Activated naive CD4-positive, alpha-beta T cell treated with anti-CD3 and anti-CD28 coated beads for 36 hours (primary cell): ENCODE results near the gene ZNF175. TPM values are rescaled to one million over a fixed set of nuclear protein-coding genes. Genes with fewer than 3 reads are reported as not detected.

Experiments used
- CTCF ChIA-PET: fragments of 350-600 bp; sonication (Branson Sonifier 250); formaldehyde crosslinking; loops from one replicate; lab custom pipeline; 2021; ENCODE audit warnings: antibody characterized with exemption; lab: Charles Lee
- DNase-seq: peaks from one replicate; pipeline ENCODE4 v3.0.0-alpha.2; 2020
- H3K27ac Mint-ChIP-seq: one replicate; pipeline ENCODE4 v1.8.0; 2021; ENCODE audit warnings: mild to moderate bottlenecking, mixed read lengths
- H3K27me3 Mint-ChIP-seq: one replicate; pipeline ENCODE4 v1.8.0; 2021; ENCODE audit warnings: low read depth, mixed read lengths
- H3K36me3 Mint-ChIP-seq: one replicate; pipeline ENCODE4 v1.8.0; 2021; ENCODE audit warnings: low read depth, mixed read lengths
- H3K4me1 Mint-ChIP-seq: one replicate; pipeline ENCODE4 v1.8.0; 2021; ENCODE audit warnings: low read depth, mixed read lengths
- H3K4me3 Mint-ChIP-seq: one replicate; pipeline ENCODE4 v1.8.0; 2021; ENCODE audit warnings: mild to moderate bottlenecking, moderate library complexity, mixed read lengths
- H3K9me3 Mint-ChIP-seq: one replicate; pipeline ENCODE4 v1.8.0; 2021; ENCODE audit warnings: mixed read lengths
- intact Hi-C: fragments of 100-400 bp; cut with micrococcal nuclease; formaldehyde crosslinking; loops from one replicate; pipeline ENCODE4 v1.15.1; 2023
- total RNA-seq, 2 experiments: library from RNA; stranded (reverse); gene quantifications; one replicate each; pipeline ENCODE4 v1.2.3, GENCODE V29; 2021

Gene ZNF175
- total RNA-seq, 2 experiments from 2014 or later = 6.5 to 7.9 TPM

- H3K27me3 Mint-ChIP-seq = no peaks in the 10 kb centered on the region
- peaks cover 12% of the 10 kb centered on the region for H3K4me1 Mint-ChIP-seq
- H3K9me3 Mint-ChIP-seq = peaks cover 6% of the 10 kb centered on the region
- intact Hi-C loops = no loop called here
- H3K27ac Mint-ChIP-seq = no peak overlapping the region
- H3K36me3 Mint-ChIP-seq = peaks cover 68% of the 10 kb centered on the region
- H3K4me3 Mint-ChIP-seq = no peak overlapping the region
- DNase-seq = no peak
- CTCF ChIA-PET = no interaction called here
Measured at GRCh38 chr19:51576850-51577249, 5.8 kb downstream of the ZNF175 start.

GRCh38 chr19:51586103-51586728 lies 15.1 kb downstream of the ZNF175 start:
- Mint-ChIP-seq H3K27ac (no peak overlapping the region), H3K36me3 (peaks cover 75% of the 10 kb centered on the region), H3K4me1 (no peaks in the 10 kb centered on the region), H3K9me3 (peaks cover 57% of the 10 kb centered on the region), H3K27me3 (no peaks in the 10 kb centered on the region), H3K4me3 (no peak overlapping the region)
- CTCF ChIA-PET = no interaction called here
- intact Hi-C loops = no loop called here
- DNase-seq = no peak

DNA sequence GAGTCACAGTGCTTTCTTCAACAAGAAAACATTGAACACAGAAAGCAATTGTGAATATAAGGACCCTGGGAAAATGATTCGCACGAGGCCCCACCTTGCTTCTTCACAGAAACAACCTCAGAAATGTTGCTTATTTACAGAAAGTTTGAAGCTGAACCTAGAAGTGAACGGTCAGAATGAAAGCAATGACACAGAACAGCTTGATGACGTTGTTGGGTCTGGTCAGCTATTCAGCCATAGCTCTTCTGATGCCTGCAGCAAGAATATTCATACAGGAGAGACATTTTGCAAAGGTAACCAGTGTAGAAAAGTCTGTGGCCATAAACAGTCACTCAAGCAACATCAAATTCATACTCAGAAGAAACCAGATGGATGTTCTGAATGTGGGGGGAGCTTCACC lies 15.7 kb downstream of the ZNF175 start:
- intact Hi-C loops = no loop called here
- H3K9me3 Mint-ChIP-seq = peaks cover 58% of the 10 kb centered on the region
- H3K27ac Mint-ChIP-seq = no peak overlapping the region
- H3K27me3 Mint-ChIP-seq = no peaks in the 10 kb centered on the region
- no peak overlapping the region for H3K4me3 Mint-ChIP-seq
- no peaks in the 10 kb centered on the region for H3K4me1 Mint-ChIP-seq
- CTCF ChIA-PET = no interaction called here
- DNase-seq = no peak
- peaks cover 69% of the 10 kb centered on the region for H3K36me3 Mint-ChIP-seq

DNA sequence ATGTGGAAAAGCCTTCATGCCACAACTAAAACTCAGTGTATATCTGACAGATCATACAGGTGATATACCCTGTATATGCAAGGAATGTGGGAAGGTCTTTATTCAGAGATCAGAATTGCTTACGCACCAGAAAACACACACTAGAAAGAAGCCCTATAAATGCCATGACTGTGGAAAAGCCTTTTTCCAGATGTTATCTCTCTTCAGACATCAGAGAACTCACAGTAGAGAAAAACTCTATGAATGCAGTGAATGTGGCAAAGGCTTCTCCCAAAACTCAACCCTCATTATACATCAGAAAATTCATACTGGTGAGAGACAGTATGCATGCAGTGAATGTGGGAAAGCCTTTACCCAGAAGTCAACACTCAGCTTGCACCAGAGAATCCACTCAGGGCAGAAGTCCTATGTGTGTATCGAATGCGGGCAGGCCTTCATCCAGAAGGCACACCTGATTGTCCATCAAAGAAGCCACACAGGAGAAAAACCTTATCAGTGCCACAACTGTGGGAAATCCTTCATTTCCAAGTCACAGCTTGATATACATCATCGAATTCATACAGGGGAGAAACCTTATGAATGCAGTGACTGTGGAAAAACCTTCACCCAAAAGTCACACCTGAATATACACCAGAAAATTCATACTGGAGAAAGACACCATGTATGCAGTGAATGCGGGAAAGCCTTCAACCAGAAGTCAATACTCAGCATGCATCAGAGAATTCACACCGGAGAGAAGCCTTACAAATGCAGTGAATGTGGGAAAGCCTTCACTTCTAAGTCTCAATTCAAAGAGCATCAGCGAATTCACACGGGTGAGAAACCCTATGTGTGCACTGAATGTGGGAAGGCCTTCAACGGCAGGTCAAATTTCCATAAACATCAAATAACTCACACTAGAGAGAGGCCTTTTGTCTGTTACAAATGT lies 16.4 kb downstream of the ZNF175 start:
- CTCF ChIA-PET = no interaction called here
- peaks cover 62% of the 10 kb centered on the region for H3K36me3 Mint-ChIP-seq
- no peak overlapping the region for H3K4me3 Mint-ChIP-seq
- H3K9me3 Mint-ChIP-seq = peaks cover 56% of the 10 kb centered on the region
- H3K4me1 Mint-ChIP-seq = no peaks in the 10 kb centered on the region
- H3K27ac Mint-ChIP-seq = no peak overlapping the region
- DNase-seq = no peak
- H3K27me3 Mint-ChIP-seq = no peaks in the 10 kb centered on the region
- intact Hi-C loops = no loop called here

DNA sequence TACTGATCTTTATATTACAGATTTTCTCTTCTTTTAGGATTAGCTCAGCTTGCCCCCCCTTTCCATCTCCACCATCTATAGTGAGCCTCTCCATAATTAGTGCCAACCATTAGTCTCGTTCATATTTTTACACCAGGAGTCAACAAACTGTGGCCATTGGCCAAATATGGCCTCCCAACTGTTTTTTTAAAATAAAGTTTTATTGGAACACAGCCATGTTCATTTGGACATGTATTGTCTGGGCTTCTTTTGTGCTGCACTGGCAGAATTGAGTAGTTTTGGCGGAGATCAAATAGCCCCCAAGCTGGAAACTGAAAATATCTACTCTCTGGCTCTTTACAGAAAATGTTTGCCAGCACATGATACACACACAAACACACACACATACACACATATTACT lies 18.4 kb downstream of the ZNF175 start:
- H3K36me3 Mint-ChIP-seq = peaks cover 44% of the 10 kb centered on the region
- CTCF ChIA-PET = no interaction called here
- intact Hi-C loops = no loop called here
- peaks cover 11% of the 10 kb centered on the region for H3K4me1 Mint-ChIP-seq
- H3K27me3 Mint-ChIP-seq = no peaks in the 10 kb centered on the region
- DNase-seq = no peak
- H3K27ac Mint-ChIP-seq = no peak overlapping the region
- no peak overlapping the region for H3K4me3 Mint-ChIP-seq
- H3K9me3 Mint-ChIP-seq = peaks cover 48% of the 10 kb centered on the region

DNA sequence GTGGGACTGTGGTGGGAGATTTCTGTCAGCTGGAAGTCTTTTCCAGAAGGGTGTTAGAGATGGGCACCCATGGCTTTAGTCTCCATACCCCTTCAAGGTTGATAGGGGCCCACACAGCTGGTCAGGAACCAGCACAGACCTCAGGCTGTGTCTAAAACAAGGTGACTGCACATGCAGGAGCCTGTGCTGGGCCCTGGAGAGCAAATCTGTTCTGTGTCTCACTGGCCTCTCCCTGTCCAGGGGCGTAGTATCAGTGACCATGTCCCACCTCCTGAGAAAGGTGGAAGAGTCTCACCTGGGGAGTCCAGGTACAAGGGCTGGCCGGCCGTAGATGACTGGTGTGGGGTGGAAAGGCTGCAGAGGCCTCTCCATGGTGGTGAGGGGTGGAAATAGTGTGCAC lies 19.4 kb downstream of the ZNF175 start:
- Mint-ChIP-seq H3K36me3 (peaks cover 36% of the 10 kb centered on the region), H3K4me3 (no peak overlapping the region), H3K27me3 (no peaks in the 10 kb centered on the region), H3K4me1 (peaks cover 11% of the 10 kb centered on the region), H3K27ac (no peak overlapping the region), H3K9me3 (peaks cover 42% of the 10 kb centered on the region)
- CTCF ChIA-PET = no interaction called here
- intact Hi-C loops = loop anchor here (5.0 kb wide), 1 partner anchor 483 kb away; the partner anchor contains the start of gene CTU1
- no peak for DNase-seq

- Mint-ChIP-seq H3K9me3 (peaks cover 22% of the 10 kb centered on the region), H3K27me3 (no peaks in the 10 kb centered on the region), H3K36me3 (peaks cover 16% of the 10 kb centered on the region), H3K4me1 (peaks cover 11% of the 10 kb centered on the region), H3K4me3 (no peak overlapping the region), H3K27ac (no peak overlapping the region)
- intact Hi-C loops = loop anchor here (5.0 kb wide), 1 partner anchor 485 kb away; the partner anchor contains the start of gene CTU1
- CTCF ChIA-PET = no interaction called here
- no peak for DNase-seq
Measured at GRCh38 chr19:51592521-51592920, 21.4 kb downstream of the ZNF175 start.

DNA sequence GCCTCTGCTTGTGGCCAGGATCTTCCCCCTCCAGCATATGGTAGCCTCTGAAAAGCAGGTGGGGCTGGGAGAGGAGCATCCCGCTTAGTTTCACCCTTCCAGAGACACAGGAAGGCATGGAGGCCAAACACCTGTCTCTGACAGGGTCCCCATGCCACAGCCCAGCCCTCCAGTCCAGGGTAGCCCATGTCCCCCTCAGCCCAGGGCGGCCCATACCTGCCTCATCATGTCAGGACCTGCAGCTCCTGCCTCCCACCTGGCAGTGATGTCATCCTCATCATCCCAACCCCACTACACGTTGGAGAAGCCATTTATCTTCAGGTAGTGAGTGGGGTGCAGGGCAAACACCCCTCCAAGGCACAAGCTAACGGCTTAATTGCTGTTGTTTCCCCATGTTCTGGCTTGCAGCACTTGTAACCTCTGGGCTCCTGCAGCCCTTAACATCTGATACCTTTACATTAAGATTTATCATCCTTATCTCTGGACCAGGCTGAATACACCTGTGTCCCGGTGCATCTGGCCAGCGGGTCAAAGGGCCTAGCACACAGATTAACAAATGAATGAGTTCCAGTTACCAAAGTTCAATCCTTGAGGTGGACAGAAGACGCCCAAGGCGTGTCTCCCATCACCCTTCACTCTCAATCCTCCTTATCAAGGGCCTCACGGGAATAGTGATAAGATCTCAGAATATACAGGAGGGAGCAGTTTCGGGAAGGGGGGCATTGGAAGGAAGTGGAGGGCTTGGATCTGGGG lies 22.2 kb downstream of the ZNF175 start:
- CTCF ChIA-PET = no interaction called here
- H3K36me3 Mint-ChIP-seq = peaks cover 9% of the 10 kb centered on the region
- peaks cover 14% of the 10 kb centered on the region for H3K9me3 Mint-ChIP-seq
- H3K27me3 Mint-ChIP-seq = no peaks in the 10 kb centered on the region
- H3K4me1 Mint-ChIP-seq = peaks cover 11% of the 10 kb centered on the region
- no peak overlapping the region for H3K27ac Mint-ChIP-seq
- intact Hi-C loops = loop anchor here (5.0 kb wide), 1 partner anchor 486 kb away; the partner anchor contains the start of gene CTU1
- no peak for DNase-seq
- H3K4me3 Mint-ChIP-seq = peak overlapping the region; percentile 89

- Mint-ChIP-seq H3K4me3 (peak overlapping the region; percentile 89), H3K36me3 (peaks cover 9% of the 10 kb centered on the region), H3K9me3 (peaks cover 11% of the 10 kb centered on the region), H3K27ac (peak overlapping the region; percentile 68), H3K27me3 (no peaks in the 10 kb centered on the region), H3K4me1 (peaks cover 11% of the 10 kb centered on the region)
- CTCF ChIA-PET = interaction anchor here (1.8 kb wide), 1 partner anchor 12 kb away, joined by 5 read pairs; no protein-coding TSS in a partner anchor
- peak; percentile 97 for DNase-seq
- intact Hi-C loops = loop anchor here (1.0 to 5.0 kb wide), 3 partner anchors 23 to 487 kb away; partner anchors contain the start of genes CTU1 and ZNF175
Measured at GRCh38 chr19:51593969-51594773, 23.1 kb downstream of the ZNF175 start.

DNA sequence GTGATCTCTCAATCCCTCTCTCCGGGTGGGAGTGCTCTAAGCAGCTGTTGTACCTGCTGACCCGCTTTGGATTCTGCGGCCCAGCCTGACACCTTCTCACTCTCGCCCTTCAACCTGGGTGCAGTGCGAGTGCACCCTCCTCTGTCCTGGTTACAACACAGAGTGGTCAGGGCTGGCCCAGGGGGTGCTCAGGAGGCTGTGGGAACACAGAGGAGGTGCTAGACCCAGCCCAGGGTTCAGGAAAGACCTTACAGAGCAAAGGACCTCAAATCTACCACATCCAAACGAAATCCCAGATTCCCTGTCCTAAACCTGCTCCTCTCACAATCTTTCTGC lies 23.7 kb downstream of the ZNF175 start:
- Mint-ChIP-seq H3K4me1 (peaks cover 11% of the 10 kb centered on the region), H3K27me3 (peaks cover under 1% of the 10 kb centered on the region), H3K36me3 (peaks cover 4% of the 10 kb centered on the region), H3K27ac (no peak overlapping the region), H3K4me3 (peak overlapping the region; percentile 89), H3K9me3 (peaks cover 7% of the 10 kb centered on the region)
- intact Hi-C loops = loop anchor here (1.0 to 5.0 kb wide), 3 partner anchors 23 to 487 kb away; partner anchors contain the start of genes CTU1 and ZNF175
- DNase-seq = no peak
- CTCF ChIA-PET = interaction anchor here (0.6 to 1.8 kb wide), 2 partner anchors 12 to 42 kb away, joined by 3 to 5 read pairs; no protein-coding TSS in a partner anchor
